NCI-H2227 treated with DMSO at 0.1 percent for 48 hours (cell line): Measurements from ENCODE around the gene ASAP2.
A peak's percentile ranks its signal among the peaks of the same experiment; 100 is the strongest.
"Not testable (repeated sequence)": the region's sequence is repeated elsewhere in the genome, so short reads cannot be mapped to it uniquely, and the experiment has no call there.

Experiments used
- DNase-seq: peaks from one replicate; lab custom pipeline; 2025; lab: John Stamatoyannopoulos, UW

Gene ASAP2

DNA sequence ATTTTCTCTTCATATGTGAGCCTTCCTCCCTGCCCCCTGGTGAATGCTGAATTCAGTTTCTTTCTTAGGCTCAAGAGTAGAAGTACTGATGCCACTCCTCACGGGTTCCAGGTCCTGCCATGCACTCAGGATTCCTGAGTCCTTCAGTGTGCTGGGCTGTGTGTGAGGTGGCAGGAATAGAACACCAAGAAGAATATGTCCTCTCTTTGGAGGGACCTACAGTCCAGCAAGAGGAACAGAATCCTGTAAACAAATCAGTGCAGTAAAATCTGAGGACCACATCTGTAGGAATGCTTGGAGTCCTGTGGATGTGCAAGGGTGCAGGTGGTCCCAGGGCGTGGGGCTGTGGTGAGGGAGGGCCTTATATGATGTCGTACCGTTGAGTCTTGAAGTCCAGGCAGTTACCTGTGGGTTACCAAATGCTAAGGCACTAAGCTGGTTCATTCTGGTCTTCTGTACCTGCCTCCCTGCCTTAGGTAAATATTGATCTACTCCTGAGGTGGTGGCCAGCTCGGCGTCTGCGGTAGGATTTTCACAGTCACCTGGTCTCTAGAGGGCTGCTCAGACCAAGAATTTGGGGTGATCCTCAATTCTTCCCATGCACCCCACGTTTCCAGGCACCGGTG lies 5.5 kb downstream of the ASAP2 start:
- DNase-seq, result no peak

- DNase-seq, result no peak
Observed at GRCh38 chr2:9212661-9213411, 6.2 kb downstream of the ASAP2 start.

GRCh38 chr2:9213477-9214051 lies 7.0 kb downstream of the ASAP2 start:
- DNase-seq, result no peak

GRCh38 chr2:9214873-9215272 lies 8.3 kb downstream of the ASAP2 start:
- no peak for DNase-seq

DNA sequence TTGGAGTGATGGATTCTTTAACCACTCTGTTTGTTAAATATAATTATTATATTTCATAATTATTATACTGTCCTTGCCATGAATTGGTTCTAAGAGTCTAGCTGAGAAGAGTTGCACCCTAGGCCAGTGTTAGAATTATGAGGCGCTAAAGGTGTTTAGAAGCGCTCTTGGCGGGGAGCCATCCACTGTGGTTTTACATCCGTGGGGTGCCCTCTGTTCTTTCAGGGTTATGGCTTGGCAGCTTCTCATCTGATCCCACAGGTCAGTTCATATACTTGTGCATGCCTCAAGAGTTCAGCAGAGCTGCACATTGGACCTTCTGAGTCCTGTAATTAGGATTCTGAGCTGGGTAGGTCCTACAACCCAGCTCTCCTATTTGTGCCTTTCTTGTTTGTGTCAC lies 9.1 kb downstream of the ASAP2 start:
- peak; percentile 27 for DNase-seq

- DNase-seq, result not testable (repeated sequence)
Observed at GRCh38 chr2:9216143-9216542, 9.5 kb downstream of the ASAP2 start.

- peak; percentile 17 for DNase-seq
Observed at GRCh38 chr2:9217838-9218770, 11.5 kb downstream of the ASAP2 start.

- no peak for DNase-seq
Observed at GRCh38 chr2:9219027-9219445, 12.4 kb downstream of the ASAP2 start.

- no peak for DNase-seq
Observed at GRCh38 chr2:9220201-9220600, 13.6 kb downstream of the ASAP2 start.

GRCh38 chr2:9221223-9221622 lies 14.6 kb downstream of the ASAP2 start:
- no peak for DNase-seq

- no peak for DNase-seq
Observed at GRCh38 chr2:9222239-9222892, 15.8 kb downstream of the ASAP2 start.

GRCh38 chr2:9222893-9223287 lies 16.3 kb downstream of the ASAP2 start:
- no peak for DNase-seq

DNA sequence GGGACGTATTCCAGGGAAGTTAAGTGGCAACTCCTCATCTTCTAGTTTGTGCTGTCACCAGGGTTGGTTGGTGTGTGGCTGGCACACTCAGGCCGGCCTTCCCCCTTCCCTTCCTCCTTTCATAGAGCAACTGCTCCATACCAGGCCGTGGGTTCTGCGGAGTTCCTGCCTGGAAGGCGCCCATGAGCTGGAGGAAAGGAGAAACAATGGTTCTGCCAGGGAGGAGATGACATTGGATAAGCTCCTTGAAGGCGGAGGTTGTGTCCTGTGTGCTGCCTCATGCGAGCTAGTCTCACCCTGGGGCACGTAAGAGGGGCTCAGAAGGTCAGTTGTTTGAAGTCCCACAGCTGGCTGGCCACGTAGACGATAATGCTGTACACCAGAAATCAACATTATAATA lies 19.2 kb downstream of the ASAP2 start:
- no peak for DNase-seq

- DNase-seq, result no peak
Observed at GRCh38 chr2:9226458-9227380, 20.1 kb downstream of the ASAP2 start.

GRCh38 chr2:9228088-9228751 lies 21.6 kb downstream of the ASAP2 start:
- no peak for DNase-seq

GRCh38 chr2:9228781-9229469 lies 22.3 kb downstream of the ASAP2 start:
- no peak for DNase-seq

- no peak for DNase-seq
Observed at GRCh38 chr2:9229470-9229820, 22.8 kb downstream of the ASAP2 start.

DNA sequence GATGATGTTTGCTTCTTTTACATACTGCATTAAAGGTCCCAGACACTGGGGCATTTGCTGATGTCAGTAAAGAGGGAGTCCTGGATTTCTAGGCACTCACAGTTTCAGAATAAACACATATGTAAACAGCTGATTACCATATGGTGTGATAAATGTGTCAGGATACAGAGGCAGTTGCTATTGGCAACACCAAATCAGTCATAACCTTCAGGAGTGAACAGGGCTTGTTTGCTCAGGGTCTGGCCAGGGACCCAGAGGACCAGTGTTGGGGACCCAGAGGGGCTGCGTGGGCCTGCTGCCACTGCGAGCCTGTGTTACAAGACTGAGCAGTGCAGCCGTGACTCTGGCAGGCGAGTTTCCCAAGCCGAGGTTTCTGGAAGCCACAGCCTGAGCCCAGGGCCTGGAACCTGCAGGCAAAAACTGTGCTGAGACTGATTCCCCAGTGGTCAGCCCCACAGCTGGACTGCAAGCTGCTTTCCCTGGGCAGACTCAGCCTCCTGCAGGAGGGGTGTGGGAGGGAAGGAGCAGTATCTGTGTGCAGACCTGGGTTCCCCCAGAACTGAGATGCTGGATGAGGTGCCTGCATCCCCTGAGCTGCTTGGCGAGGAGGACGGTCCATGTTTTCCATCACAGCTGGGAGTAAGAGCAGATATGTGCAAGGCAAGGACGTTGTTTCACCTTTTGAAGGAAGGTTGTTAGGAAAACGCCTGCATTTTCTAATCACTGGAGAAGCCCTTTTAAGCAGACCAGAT lies 23.6 kb downstream of the ASAP2 start:
- DNase-seq, result no peak

DNA sequence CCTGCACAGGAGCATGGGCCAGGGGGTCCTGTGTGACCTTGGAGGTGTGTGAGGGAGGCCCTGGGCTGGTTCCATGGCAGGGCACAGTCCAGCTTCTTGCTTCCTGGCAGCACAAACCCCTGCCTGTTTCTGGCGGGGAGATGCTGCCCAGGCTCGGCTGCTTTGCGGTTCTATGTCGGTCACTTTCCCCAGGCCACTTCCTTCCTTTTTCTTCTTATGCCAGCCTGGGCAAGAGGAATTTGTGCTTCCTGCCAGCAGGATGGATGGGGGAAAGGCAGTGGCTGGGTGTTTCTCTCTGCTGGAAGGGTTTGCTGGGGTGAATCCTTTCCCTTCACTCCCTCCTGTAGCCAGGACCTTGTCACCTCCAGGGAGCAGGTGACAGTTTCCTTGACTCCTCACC lies 24.3 kb downstream of the ASAP2 start:
- no peak for DNase-seq
